SHP77 treated with DMSO at 0.1 percent for 48 hours (cell line): ENCODE results near the gene KRT80.

Source experiments
- DNase-seq: peaks from one replicate; lab custom pipeline; 2025; lab: John Stamatoyannopoulos, UW

The KRT80 gene

DNA sequence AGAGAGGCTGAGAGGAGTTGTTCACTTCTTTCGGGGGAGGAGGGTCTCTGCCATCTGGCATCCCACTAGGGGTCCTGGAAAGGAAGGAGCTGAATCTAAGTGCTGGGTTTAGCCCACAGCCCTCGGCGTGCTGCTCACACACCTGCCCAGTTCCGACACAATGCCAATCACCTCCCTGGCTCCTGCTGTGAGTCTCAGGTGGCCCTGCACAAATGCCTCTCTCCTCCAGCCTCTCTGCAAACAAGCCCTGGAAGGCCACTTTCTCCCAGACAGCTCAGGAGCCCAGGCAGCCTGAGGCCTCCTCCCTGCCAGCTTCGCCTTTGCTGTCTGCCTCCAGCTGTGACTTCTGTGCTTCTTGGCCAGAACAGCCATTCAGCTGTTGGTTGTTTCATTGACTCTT, 61.1 kb downstream of the KRT80 start:
- no peak for DNase-seq

DNA sequence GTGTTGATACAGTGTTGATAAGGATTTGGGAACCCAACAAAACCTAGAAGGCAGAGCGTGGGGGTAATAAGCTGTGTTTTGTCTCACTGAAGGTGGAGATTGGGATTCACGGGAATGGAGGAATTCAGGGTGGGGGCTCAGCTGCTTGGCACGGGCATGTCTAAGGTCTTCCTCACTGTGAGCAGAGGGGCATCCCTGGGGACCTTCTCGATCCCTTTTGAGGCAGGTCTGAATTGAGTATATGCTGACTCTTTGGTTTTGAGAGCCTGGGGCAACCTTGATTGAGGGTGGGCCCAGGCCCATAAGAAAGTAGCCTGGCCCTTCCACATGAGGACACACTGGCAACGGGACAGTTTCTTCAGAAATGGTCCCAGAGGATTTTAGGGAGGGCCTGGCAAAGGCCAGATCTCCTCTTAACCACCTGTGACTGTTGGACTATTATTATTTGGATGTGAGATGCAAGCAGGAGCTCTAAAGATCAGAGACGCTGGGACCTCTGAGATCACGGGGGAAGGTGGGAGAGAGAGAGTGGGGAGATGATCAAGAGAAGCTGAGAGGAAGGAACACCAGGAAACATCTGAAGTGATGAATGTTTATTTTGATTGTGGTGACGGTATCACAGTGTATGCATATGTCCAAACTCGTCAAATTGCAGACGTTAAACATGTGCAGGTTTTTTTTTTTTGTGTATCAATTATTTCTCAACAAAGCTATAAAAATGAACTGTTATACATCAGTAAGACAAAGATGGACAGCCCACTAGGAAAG, 63.9 kb downstream of the KRT80 start:
- no peak for DNase-seq

DNA sequence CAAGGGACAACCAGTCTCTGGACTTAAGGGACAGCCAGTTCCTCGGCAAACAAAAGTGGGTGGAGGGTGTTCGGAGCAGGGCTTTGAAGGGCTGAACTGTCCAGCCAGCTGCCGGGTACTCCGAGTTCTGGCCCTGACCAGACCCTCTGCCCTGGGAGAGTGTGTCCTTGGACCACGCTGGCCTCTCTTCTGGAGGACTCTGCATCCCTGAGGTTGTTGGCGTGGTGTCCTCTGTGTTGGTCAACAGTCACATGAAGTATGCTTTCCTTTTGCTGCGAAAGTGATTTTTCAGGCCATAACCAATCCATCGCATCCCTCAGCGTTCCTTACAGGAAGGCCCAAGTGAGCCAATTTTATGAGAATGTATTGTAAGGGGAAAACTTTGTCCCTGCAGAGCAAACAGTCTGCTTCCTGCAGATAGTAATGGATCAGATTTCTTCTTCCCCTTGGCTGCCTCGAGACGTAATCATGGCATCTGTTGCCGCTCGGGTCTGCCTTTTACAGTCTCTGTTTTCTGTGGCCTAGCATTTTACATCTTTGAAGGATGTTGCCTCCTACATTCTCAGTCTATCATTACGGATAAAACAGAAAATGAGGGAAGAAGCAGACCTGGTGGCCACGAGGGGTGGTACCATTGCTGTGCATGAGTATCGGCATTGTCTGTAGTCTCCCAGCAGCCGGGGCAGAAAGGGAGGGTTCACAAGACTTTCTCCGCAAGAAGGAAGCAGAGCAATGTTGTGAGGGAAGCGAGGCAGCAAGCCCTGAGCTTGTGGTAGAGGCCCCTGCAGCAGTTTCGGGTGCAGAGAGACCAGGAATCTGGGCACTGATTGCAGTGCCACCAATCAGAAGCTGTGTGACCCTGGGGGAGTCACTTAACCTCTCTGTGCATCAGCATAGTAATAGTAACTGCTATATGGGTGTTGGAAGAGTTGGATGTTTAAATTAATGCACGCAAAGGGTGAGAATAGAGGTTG, 64.9 kb downstream of the KRT80 start:
- no peak for DNase-seq

DNA sequence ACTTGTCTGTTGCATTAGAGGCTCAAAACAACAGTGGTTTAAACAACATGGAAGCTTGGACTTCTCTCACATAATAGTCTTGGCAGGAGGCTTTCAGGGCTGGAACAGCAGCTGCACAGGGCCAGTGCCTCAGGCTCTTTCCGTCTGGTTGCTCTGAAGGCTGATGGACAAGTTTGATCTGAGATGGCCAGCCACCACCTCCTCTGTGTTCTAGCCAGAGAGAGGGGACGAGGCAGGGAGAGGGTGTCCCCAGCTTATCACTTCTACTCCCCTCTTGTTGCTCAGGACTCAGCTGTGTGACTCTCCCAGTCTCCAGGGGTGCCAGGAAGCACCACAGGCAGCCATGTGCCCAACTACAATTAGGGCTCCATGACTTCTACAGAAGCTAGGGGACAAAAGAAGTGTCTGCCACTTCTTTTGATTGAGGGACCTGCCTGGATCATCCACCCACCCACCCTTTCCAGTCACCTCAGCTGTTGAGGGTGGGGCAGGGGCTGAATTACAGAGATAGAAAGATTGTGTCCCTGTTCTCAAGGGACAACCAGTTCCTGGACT, 65.7 kb downstream of the KRT80 start:
- no peak for DNase-seq

DNA sequence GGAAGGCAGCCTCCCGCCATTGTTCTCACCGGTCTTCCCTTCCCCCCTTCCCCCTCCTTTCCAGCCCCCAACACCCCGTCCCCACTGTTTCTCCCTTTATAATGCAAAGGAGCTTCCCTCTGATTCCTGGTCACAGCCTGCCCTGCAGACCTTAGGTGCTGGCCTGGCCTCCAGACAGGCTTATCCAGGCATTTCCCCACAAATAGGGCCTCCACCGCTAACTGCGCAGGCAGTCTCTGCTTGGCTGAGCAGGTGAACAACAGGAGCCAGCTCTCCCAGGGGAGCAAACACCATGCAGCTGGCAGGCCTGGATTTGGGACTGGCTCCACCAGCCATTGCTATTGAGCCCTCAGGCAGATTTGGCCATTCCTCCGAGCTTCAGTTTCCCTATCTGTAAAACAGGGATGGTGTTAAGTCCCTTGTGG, 66.3 kb downstream of the KRT80 start:
- no peak for DNase-seq

DNA sequence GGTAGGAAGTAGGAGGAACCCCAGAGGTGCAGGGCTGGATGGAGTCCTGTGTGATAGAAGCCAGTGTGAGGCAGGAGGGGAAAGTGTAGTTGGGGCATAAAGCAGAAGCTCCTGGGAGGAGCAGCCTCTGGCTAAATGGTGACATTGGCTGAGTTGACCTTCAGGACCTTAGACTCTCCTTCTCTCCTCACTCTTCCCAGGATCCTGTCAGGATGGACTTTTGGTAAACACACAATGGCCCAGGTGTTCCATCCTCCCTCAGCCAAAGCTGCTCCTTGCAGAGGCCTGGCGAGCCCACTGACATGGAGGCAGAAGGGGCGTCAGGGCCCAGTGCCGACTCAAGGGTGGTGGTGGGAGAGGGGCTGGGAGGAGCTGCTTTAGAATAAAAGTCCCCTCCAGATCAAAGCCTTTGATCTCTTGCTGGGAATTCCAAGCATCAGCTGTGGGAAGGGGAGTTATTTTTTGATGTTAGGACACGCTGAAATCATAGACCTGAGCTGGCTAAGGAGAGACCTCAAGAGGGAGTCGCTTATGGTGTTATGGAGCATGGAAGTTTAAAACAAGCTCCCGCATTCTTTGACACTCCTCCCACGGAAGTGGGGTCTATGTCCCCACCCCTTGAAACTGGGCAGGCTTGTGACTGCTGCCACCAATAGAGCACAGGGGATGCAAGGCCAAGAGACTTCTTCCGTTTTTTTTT, 68.2 kb downstream of the KRT80 start:
- DNase-seq, result no peak

DNA sequence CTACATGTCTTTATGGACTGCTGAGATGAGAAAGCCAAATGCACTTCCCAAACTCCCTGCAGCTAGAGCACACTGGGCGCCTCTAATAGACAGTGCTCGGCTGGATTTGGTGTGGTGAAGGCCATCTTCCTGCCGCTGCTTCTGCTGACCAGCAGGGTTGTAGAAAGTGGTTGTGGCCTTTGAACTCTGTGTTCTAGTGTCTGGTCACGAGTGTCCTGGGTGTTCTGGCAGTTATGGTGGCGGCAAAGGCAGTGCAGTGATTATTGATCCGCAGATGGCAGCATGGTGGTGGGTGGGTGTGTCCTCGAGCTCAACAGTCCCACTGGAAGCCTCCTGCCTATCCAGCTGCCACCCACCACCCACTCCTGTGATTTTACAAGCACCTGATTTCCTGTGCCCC, 68.9 kb downstream of the KRT80 start:
- no peak for DNase-seq

DNA sequence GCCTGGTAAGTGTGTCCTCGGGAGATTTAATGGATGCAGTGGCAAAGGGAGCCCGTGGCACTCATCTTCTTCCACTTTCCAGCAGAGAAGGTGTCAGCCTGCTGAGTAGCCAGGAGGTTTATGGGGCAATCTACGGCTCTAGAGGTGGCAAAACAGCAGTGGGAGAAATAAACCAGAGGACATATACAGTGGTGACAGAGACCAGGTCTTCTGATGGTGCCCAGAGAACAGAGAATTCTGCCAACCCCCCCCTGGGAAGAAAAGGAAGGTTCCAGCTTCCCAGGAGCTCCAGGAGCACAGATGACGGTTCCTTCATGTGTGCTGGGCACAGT, 69.3 kb downstream of the KRT80 start:
- no peak for DNase-seq

DNA sequence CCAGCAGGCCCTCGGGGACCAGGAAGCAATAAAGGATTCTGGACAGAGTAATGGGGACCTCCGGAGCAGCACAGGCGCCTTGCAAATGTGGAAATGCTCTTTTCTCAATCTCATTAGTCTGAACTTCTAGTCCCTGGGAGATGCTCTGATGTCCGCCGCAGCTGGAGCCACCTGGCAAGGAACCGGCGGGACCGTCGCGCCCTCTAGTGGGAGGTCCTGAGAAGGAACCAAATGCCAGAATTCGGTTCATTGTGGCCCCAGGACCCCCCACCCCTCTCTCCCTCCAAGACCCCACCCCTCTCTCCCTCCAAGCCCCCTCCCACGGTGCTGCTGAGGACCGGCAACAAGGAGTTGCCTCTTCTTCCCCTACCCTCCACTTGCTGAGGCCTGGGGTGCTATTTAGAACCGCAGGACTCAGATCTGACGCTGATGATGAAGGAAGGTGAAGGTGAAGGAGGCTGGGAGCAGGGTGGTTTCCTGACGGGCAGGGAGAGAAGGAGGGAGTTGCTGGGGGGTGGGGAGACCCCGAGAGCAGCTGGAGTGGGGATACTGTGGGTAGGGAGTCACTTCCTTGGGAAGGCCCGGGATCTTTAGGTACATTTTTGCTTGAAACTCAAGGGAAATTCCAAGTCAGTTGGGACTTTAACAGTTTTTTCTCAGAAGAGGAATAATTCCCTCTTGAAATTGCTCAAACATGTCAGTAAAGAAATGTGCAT, 69.8 kb downstream of the KRT80 start:
- DNase-seq, result peak; percentile 21

DNA sequence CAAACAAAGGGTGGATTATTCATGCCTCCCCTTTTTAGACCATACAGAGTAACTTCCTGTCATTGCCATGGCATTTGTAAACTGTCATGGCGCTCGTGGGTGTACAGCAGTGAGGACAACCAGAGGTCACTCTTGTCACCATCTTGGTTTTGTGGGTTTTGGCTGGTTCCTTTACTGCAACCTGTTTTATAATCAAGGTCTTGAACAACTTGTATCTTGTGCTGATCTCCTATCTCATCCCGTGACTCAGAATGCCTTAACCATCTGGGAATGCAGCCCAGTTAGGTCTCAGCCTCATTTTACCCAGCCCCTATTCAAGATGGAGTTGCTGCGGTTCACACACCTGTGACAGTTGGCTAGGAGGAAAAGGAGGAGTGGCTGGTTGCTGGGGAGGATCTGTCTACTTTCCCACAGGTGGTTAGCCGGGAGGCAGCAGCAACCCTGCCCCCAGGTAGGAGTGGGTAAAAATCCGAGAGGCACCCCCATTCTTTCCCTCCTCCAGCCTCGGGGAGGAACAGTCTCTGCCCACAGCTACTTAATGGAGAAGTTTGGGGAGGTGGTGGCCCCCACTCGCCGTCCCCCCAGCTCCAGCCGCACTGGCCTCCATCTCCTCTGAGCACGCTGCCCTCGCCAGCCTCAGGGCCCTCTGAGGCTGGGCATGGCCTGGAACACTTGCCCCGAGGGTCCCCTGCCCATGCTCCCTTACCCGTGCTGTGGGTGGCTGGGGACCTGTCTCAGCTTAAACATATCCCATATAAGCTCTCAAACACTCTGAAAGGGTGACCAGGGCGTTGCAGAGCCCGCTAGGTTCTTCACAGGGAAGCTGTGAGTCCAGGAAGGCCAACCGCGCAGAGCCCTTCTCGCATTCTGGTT, 70.6 kb downstream of the KRT80 start:
- DNase-seq, result no peak

DNA sequence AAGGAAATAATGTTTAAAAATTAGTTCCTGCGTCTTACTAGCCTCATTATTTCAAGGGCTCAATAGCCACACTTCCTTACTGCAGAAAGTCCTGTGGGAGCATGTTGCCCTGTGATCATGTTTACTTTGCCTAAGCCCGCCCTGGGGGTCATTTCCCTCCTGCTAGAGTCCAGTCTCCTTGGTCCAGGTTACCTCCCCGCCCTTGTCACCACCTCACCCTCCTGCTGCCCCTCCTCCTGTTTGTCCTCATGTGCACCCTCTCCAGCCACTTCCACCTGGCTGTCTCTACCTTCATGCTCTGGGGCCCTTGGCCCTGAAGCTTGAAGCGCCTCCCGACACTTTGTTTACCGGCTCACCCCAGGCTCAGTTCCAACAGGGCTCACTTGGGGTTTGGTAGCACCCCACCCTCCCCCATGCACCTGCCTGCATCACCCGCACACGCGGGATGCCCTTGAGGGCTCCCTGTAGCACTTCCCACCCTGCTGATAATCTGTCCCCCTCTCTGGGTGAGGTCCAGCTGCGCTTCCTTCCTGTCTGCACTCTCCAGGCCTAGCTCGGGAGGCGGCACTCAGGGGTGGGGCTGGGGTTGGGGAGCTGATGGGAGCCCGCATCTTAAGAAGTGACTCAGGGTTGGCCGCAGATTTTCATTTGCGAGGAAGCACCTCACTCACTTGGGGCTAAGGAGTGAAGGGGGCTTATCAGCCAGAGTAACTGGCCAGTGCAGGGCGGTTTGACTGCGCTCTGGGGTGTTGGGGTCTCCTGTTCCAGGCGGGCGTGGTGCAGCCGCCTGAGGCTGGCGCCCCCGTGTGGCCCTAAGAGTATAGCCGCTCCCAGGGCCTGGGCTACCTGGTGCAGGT, 72.2 kb downstream of the KRT80 start:
- DNase-seq, result peak; percentile 60
